ENCODE results near the gene GPX4.

Gene GPX4

GRCh38 chr19:1084024-1084868, 19.5 kb upstream of the GPX4 start:
- no peak for DNase-seq

- DNase-seq: no peak
Observed at GRCh38 chr19:1085053-1085658, 18.6 kb upstream of the GPX4 start.

GRCh38 chr19:1085676-1086442, 17.9 kb upstream of the GPX4 start:
- no peak for DNase-seq

GRCh38 chr19:1086613-1087012, 17.2 kb upstream of the GPX4 start:
- no peak for DNase-seq

- DNase-seq: no peak
Observed at GRCh38 chr19:1087813-1088415, 15.9 kb upstream of the GPX4 start.

- no peak for DNase-seq
Observed at GRCh38 chr19:1088416-1089010, 15.3 kb upstream of the GPX4 start.

GRCh38 chr19:1089126-1089771, 14.5 kb upstream of the GPX4 start:
- DNase-seq: no peak

GRCh38 chr19:1089891-1090290, 13.9 kb upstream of the GPX4 start:
- DNase-seq: no peak

- no peak for DNase-seq
Observed at GRCh38 chr19:1090731-1091543, 12.9 kb upstream of the GPX4 start.

- no peak for DNase-seq
Observed at GRCh38 chr19:1091544-1092175, 12.1 kb upstream of the GPX4 start.

GRCh38 chr19:1093330-1093729, 10.5 kb upstream of the GPX4 start:
- DNase-seq: no peak

- DNase-seq: no peak
Observed at GRCh38 chr19:1093811-1094553, 9.8 kb upstream of the GPX4 start.

- DNase-seq: no peak
Observed at GRCh38 chr19:1094655-1094977, 9.2 kb upstream of the GPX4 start.

- DNase-seq: peak; percentile 98
Observed at GRCh38 chr19:1094978-1095701, 8.7 kb upstream of the GPX4 start, which contains the start of gene POLR2E. Gene POLR2E, minus strand, starts transcription at chr19:1095375. Its CDS starts 60 bp downstream, at chr19:1095315.

GRCh38 chr19:1097810-1098176, 6.0 kb upstream of the GPX4 start:
- no peak for DNase-seq

- no peak for DNase-seq
Observed at GRCh38 chr19:1098177-1099051, 5.4 kb upstream of the GPX4 start.

- no peak for DNase-seq
Observed at GRCh38 chr19:1101337-1101698, 2.5 kb upstream of the GPX4 start.

- DNase-seq: peak; percentile 76
Observed at GRCh38 chr19:1102407-1103131, 1.2 kb upstream of the GPX4 start.

Data from stimulated activated CD4-positive, alpha-beta T cell treated with anti-CD3 and anti-CD28 coated beads, Interleukin-4, amount 100 ng/mL, for 24 hours (primary cell).